Globus pallidus (tissue), 1 donor: Measurements from ENCODE around the gene RC3H2.
A peak's percentile ranks its signal among the peaks of the same experiment; 100 is the strongest.

Experiments used
- DNase-seq: peaks from one replicate; pipeline ENCODE4 v3.0.0-alpha.2; 2015; ENCODE audit warnings: low spot score

The RC3H2 gene

GRCh38 chr9:122904823-122905710, at the start of gene RC3H2:
RC3H2 (minus strand) TSS chr9:122905359; CDS start chr9:122897509, 7,850 bp downstream.
- peak; percentile 100 for DNase-seq

GRCh38 chr9:122954253-122954691, 49.1 kb upstream of the RC3H2 start:
- no peak for DNase-seq

- no peak for DNase-seq
Observed at GRCh38 chr9:122951056-122951455, 45.9 kb upstream of the RC3H2 start.

GRCh38 chr9:122950263-122950662, 45.1 kb upstream of the RC3H2 start:
- no peak for DNase-seq

DNA sequence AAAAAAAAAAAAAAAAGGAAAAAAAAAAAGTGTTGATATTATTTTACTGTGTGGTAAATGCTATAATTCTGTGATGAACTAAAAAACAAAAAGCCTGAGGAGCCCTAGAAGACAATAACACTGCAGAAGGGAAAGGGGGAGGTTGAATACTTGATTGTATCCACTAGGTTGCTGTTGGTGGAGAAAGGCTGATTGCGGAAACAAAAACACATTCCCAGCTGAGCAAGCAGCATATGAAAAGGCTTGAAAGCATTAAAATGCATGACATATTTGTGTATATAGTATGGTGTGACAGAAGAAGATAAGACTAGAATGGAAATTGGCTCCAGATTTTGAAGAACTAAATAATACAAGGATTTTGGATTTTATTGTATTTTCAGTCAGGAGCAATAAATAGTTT, 44.5 kb upstream of the RC3H2 start:
- peak; percentile 57 for DNase-seq

GRCh38 chr9:122948313-122948712, 43.2 kb upstream of the RC3H2 start:
- no peak for DNase-seq

DNA sequence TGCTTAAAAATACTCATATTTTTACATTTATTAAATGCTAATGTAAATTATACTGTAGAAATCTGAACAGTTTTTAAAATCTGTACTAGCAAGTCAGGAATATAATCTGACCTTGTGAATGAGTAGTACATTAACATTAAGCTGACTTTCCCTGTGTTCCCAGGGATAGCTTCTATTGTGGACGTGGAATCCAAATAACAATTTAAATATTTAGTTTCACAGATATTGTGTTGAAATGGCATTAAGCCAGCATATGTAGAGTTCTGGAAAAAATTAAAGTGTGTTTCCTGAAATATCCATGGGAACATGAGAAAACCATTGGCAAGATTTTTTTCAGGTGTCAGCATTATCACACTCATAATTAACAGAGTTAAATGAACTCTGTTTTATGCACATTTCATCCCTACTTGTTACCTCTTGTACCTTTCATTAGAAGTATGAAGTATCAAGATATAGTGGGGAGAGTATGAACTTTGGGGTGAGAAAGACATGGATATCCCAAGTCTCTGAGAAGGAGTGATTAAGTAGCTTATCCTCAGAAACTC, 41.4 kb upstream of the RC3H2 start:
- no peak for DNase-seq

- DNase-seq = no peak
Observed at GRCh38 chr9:122944960-122945888, 40.1 kb upstream of the RC3H2 start.

GRCh38 chr9:122941582-122942234, 36.5 kb upstream of the RC3H2 start:
- peak; percentile 41 for DNase-seq

GRCh38 chr9:122940749-122941581, 35.8 kb upstream of the RC3H2 start, which contains the start of gene RABGAP1:
RABGAP1 (plus strand) TSS chr9:122941020; CDS start chr9:122957060, 16,040 bp downstream.
- peak; percentile 99 for DNase-seq

DNA sequence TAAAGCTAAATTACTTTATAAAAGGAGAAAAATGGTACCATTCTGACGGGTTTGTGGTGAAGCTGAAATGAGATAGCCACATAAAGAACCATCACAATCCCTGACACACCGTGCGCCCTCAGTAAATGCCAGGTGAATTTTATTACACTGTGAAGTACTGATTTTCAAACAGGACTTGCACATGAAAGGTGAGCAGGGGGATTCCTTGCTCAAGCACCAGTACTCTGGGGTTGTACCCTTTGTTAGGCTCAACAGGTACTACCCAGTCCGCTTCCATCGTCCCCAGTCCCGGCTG, 35.2 kb upstream of the RC3H2 start:
- no peak for DNase-seq

DNA sequence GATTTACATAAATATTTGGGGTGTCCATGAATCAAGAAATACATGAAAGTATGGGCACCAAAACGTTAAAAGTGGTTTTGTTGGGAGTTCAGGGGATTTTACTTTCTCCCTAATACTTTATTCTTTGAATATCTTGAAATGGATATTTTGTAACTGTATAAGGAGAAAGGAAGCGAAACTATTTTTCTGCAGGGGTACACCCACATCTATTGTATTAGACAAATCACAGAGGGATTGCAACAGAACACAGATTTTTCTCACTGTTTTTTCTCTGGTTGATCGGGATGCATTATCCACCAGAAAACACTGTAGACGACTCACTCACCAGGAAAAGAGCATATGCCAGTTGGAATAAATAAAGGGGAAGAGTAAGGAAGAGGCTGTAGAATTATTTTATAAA, 34.4 kb upstream of the RC3H2 start:
- no peak for DNase-seq

DNA sequence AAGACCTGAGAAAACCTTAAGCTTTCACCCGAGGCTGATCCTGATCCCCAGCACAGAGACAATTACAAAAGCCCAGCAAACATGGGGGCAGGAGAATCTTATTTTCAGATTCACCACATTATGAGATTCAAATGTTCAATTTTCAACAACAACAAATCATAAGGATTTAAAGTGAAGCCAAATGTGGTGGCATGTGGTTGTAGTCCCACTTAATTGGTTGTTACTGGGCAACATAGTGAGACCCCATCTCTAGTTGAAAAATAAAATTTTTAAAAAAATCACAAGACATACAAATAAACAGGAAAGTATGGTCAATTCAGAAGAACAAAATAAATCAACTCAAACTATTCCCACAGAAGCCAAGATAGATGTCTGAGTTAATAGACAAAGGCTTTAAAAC, 31.7 kb upstream of the RC3H2 start:
- DNase-seq = no peak

GRCh38 chr9:122936464-122936863, 31.3 kb upstream of the RC3H2 start:
- no peak for DNase-seq

- peak; percentile 96 for DNase-seq
Observed at GRCh38 chr9:122931226-122932121, 26.3 kb upstream of the RC3H2 start, which contains the start of gene ZBTB26. ZBTB26 (minus strand) TSS chr9:122931512; CDS start chr9:122919934, 11,578 bp downstream.

GRCh38 chr9:122930541-122931225, 25.5 kb upstream of the RC3H2 start:
- no peak for DNase-seq

- DNase-seq = no peak
Observed at GRCh38 chr9:122929796-122930354, 24.7 kb upstream of the RC3H2 start.

DNA sequence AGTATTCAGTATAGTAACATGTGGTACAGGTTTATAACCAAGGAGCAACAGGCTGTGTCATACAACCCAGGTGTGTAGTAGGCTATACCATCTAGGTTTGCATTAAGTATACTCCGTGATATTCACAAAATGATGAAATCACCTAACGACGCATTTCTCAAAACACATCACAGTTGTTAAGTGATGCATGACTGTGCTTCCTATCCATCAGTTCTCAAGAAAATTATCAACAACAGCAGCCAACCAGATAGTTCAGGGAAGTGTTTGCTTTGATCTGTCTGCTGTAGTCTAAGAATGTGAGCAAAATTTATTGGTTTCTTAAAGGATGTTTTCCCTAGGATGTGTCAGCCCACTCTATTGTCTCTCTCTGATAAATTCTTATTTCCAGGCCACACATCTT, 18.8 kb upstream of the RC3H2 start:
- no peak for DNase-seq

- DNase-seq = no peak
Observed at GRCh38 chr9:122922713-122923112, 17.6 kb upstream of the RC3H2 start.
